Measurements from ENCODE around the gene LRRC1. TPM values are rescaled to one million over a fixed set of nuclear protein-coding genes. Genes with fewer than 3 reads are reported as not detected.

Gene LRRC1
- total RNA-seq, 1 experiment from 2014 or later = 10.3 TPM

- Histone ChIP-seq H3K9me3 (ENCODE audit: control insufficient read depth, low read depth, low read length) (no peaks in the 10 kb centered on the region), H4K8ac (replicated peaks; ENCODE audit: insufficient read length, low read depth, low read length) (no peak overlapping the region), H3T11ph (ENCODE audit: low read length) (no peak overlapping the region), H3K79me1 (ENCODE audit: insufficient read depth, low read depth, low read length, poor library complexity, severe bottlenecking) (no peaks in the 10 kb centered on the region), H2BK15ac (ENCODE audit: low read depth, low read length) (no peak overlapping the region), H2AK5ac (ENCODE audit: insufficient read length, low read length) (no peak overlapping the region), H3K4me1 (ENCODE audit: insufficient read depth, low read length) (no peaks in the 10 kb centered on the region), H3K4me2 (ENCODE audit: insufficient read depth, insufficient read length, low read length) (no peak overlapping the region), H3K4ac (ENCODE audit: low read depth, low read length) (no peak overlapping the region), H3K23me2 (ENCODE audit: insufficient read length, low read depth, low read length, poor library complexity, severe bottlenecking) (no peaks in the 10 kb centered on the region), H3K27me3 (ENCODE audit: insufficient read depth, low read length) (no peaks in the 10 kb centered on the region), H4K5ac (ENCODE audit: insufficient read length, low read depth, low read length) (no peak overlapping the region), H3K14ac (ENCODE audit: insufficient read depth, low read length) (no peak overlapping the region), H4K91ac (ENCODE audit: insufficient read length, low read depth, low read length) (no peak overlapping the region), H2BK12ac (ENCODE audit: insufficient read length, low read depth, low read length) (no peak overlapping the region), H3K27ac (ENCODE audit: insufficient read length, low read depth, low read length) (no peak overlapping the region), H3K9ac (ENCODE audit: extremely low read depth, insufficient read length, low read length) (no peak overlapping the region), H2BK20ac (ENCODE audit: low read depth, low read length, poor library complexity, severe bottlenecking) (no peak overlapping the region), H4K20me1 (ENCODE audit: control insufficient read depth, insufficient read depth, insufficient read length) (no peaks in the 10 kb centered on the region), H2AFZ (ENCODE audit: low read length) (no peak overlapping the region), H2BK5ac (ENCODE audit: insufficient read length, low read length) (no peak overlapping the region), H3K56ac (ENCODE audit: insufficient read length, low read depth, low read length) (no peak overlapping the region), H2BK120ac (ENCODE audit: low read depth, low read length, poor library complexity, severe bottlenecking) (no peak overlapping the region), H3K18ac (ENCODE audit: insufficient read length, low read depth, low read length) (no peak overlapping the region), H3K79me2 (ENCODE audit: insufficient read depth, low read length) (no peaks in the 10 kb centered on the region), H3K23ac (ENCODE audit: insufficient read length, low read depth, low read length) (no peak overlapping the region)
- DNase-seq = no peak
- no peak overlapping the region for H3K4me3 Mint-ChIP-seq
- H3K9me3 Mint-ChIP-seq = no peaks in the 10 kb centered on the region
- H3K4me1 Mint-ChIP-seq = peaks cover 4 to 8% of the 10 kb centered on the region in 2 experiments
- H3K27me3 Mint-ChIP-seq (ENCODE audit: low read depth) = no peaks in the 10 kb centered on the region
- H3K27ac Mint-ChIP-seq = no peak overlapping the region
- no peaks in the 10 kb centered on the region; a peak in 2 of 7 replicates for H3K36me3 Mint-ChIP-seq (ENCODE audit: insufficient read depth in 1 of 3, low read depth in 3 of 3)
- WGBS (ENCODE audit: extremely low coverage, insufficient read length, low lambda C conversion rate) = no CpG with 5 or more reads among the region's 4 CpGs
- no peak for TF ChIP-seq CTCF (conservative IDR thresholded peaks at IDR 0.05)
Observed at GRCh38 chr6:53767941-53768340, 26.9 kb upstream of the LRRC1 start.

Measured in H9 (cell line).